Measurements from ENCODE around the gene IDS.
"Not testable (repeated sequence)": the region's sequence is repeated elsewhere in the genome, so short reads cannot be mapped to it uniquely, and the experiment has no call there.

Gene IDS

GRCh38 chrX:149504915-149505651 lies at the start of gene IDS:
IDS (minus strand) TSS chrX:149505306; CDS start chrX:149505137, 169 bp downstream.
- DNase-seq = peak; percentile 84

- not testable (repeated sequence) for DNase-seq
These were observed 46.8 kb upstream of the IDS start for GRCh38 chrX:149551939-149552248.

DNA sequence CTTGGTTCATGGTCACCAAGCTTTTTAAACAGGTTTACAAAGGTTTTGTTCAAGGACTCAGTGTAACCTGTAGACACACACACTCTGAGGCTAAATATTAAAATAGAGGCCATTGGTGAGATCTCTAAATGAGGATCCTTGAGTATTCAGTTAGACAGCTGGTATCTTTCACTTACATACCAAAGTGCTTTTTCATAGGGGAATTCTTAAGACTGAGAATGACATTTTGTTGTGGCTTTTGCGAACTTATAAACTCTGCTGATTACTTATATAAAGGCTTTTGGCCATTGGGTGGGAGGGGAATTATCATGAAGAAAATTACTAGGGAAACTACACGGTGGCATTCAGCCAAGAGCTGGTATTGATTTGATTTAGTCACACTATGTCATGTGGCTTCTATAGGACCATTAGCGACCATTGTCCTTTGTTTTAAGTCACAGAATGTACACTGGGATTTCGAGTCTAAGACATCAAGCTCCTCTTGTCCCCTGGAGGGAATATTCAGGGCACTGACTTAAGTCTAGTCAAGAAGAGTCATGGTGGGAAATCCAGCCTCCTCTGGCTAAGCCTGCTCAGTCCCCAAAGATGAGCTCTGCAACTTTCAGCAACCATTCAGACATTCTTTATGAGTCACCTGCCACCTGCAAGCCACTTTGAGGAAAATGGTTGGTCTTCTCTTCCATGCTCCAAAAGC lies 46.3 kb upstream of the IDS start:
- DNase-seq = not testable (repeated sequence)

GRCh38 chrX:149550454-149550853 lies 45.3 kb upstream of the IDS start:
- not testable (repeated sequence) for DNase-seq

- not testable (repeated sequence) for DNase-seq
These were observed 44.6 kb upstream of the IDS start, which contains the start of gene HSFX3 for GRCh38 chrX:149549701-149550100. HSFX3 (minus strand) TSS chrX:149549924; CDS start chrX:149549852, 72 bp downstream.

- DNase-seq = not testable (repeated sequence)
These were observed 42.7 kb upstream of the IDS start for GRCh38 chrX:149547782-149548181.

GRCh38 chrX:149546962-149547361 lies 41.9 kb upstream of the IDS start:
- not testable (repeated sequence) for DNase-seq

DNA sequence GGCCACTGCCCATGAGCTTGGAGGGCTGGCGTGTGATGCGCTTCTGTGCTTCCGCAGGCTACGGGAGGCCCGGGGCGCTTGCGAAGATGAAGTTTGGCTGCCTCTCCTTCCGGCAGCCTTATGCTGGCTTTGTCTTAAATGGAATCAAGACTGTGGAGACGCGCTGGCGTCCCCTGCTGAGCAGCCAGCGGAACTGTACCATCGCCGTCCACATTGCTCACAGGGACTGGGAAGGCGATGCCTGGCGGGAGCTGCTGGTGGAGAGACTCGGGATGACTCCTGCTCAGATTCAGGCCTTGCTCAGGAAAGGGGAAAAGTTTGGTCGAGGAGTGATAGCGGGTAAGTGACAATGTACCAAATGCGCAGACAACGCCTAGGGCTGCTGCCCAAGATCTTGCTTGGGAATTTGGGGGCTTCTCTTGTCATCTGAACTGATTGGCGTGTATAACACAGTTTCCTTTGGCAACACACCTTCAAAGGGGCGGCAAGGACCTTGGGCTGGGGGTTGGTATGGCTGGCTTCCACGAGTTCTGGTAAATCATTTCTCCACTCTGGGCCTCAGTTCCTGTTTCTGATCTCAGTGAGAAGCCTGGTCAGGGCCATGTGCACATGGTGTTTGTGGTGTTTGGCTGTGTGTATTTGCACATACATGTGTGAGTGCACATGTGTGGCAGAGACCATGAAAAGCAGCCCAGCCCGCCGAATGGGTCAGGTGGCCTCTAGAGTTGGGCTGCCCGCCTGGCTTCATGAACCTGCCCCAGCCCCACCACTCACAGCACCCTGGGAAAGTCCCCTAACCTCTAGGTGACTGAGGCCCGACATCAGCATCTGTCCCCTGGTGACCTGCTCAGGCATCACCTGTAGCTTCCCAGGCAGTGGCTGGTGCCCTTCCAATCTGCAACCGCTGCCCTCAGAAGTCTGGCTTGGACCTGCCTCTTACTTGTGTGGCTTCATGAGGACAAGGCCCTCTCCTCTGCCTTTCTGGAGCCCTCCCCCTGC lies 40.7 kb upstream of the IDS start:
- DNase-seq = not testable (repeated sequence)

DNA sequence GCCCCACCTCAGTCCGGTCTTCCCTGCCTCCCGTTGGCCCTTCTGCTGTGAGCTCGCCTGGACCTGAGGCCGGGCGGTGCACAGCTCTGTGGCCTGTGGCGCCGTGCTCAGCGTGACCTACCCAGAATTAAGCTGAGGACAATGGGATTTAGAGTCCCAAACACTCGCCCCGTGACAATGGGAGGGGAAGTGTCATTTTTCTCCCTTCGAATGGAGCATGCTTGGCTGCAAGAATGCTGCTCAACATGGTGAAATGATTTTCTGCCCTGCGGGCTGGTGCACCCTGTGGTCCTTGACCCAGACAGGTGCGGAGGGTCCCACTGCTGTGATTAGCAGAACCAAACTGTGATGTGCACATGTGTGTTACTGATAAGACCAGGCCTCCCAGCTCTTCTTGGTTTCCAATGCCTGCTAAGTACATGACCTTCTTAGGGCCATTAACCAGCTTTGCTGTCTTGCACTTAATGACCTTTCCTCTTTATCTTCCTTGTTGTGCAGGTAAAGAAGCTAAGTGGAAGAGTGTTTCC lies 36.5 kb upstream of the IDS start:
- DNase-seq = no peak

DNA sequence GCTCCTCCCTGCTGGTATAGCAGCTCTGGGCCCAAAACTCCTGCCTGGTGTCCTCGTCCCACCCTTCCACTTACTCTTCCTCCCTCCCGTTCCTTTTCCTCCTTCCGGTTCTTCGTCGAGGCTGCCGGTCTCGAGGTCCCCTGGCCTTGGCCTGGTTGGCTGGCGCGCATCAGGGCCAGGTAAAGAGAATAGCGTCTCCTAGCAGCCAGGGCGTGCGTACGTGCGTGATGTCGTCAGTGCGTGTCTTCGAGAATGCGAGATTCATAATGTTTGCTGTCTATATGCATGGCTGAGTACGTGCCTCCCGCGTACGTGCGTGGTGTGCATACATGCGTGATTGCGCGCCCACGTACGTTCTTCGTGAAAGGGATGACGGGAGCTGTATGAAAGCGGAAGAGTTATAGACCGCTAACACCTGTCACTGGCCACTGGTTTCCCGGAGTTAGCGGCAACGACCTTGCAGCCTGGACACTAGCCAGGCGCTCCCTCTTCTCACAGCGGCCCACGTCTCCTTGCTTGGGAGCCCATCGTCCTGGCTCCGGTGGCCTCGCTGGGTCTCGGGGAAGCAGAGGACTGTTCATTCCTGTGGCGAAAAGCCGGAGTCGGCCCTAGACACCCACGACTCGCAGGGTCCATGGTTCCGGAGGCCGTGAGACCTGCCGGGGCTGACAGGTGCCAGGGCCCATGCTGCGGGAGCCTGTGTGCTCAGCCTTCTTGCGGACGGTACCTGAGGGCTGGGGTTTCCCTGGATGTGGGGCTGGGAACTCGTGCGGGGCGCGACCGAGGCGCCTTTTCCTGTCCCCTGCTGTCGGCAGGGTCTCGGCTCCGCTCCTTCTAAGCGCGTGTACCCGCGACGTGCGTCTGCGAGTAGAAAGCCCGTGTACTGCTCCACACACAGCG lies 35.8 kb upstream of the IDS start, which contains the start of gene EOLA1:
Gene EOLA1 (plus strand): TSS at position 392 of the 900 bp plus-strand sequence. CDS start 4,619 bp downstream, outside the sequence.
- DNase-seq = peak; percentile 91

GRCh38 chrX:149540131-149540620 lies 35.1 kb upstream of the IDS start:
- DNase-seq = peak; percentile 87

DNA sequence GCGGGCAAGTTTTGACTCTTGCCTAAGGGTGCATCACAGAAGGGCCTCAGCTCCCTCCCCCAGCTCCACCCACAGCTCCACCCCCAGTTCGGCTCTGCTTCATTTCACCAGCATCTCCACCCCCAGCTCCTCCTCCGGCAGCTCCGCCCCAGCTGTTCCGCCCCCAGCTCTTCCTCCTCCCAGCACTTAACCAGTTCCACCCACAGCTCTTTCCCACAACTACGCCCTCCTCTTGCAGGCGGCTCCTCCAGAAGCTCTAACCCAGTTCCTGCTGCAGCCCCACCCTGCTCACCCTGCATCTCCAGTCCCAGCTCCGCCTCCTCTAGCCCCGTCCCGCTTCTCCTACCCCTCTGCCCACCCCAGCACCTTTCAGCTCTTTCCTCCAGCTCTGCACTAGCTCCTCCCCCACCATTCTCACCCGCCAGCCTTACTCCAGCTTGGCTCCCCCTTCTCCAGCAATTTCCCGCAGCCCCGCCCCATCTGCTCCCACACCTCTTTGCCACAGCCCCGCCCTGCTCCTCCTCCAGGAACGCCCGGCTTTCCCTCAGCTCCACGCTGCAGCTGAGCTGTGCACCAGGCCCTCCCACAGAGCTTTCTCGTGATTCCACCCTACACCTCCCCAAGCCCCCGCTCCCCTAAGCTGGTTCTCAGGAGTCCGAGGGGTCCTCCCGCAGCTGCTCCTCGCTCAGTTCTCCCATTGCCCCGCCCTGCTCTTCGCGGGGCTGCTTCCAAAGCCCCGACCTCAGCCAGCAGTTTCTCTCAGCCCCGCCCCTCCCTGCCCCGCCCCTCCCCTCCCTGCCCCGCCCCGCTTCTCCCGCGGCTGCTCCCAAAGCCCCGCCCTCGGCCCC lies 34.4 kb upstream of the IDS start:
- DNase-seq = peak; percentile 77

- not testable (repeated sequence) for DNase-seq
These were observed 32.4 kb upstream of the IDS start for GRCh38 chrX:149537474-149537873.

DNA sequence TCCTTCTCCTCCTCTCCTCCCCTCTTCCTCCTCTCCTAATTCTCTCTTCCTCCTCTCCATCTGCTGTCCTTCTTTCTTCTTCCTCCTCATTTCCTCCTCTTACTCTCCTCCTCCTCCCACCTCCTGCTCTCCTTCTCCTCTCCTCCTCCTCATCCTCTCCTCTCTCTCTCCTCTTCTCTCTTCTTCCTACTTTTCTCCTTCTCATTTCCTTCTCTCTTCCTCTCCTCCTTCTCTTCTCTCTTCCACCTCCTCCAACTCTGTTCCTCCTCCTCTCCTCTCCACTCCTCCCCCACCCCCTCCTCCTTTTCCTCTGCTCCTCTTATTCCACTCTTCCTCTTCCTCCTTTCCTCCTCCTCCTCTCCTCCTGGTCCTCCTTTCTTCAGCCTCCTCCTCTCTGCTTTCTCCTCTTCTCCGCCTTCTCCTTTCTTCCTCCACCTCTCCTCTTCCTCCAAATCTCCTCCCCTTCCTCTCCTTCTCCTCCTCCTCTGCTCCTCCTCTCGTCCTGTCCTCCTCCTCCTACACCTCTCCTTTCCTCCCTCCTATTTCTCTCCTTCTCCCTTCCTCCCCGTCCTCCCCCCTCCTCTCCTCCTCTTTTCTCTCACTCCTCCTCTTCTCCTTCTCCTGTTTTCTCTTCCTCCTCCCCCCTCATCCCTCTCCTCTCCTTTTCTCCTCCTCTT lies 30.0 kb upstream of the IDS start:
- DNase-seq = not testable (repeated sequence)

GRCh38 chrX:149533999-149534398 lies 28.9 kb upstream of the IDS start:
- not testable (repeated sequence) for DNase-seq

- DNase-seq = not testable (repeated sequence)
These were observed 27.8 kb upstream of the IDS start for GRCh38 chrX:149532868-149533267.

GRCh38 chrX:149531599-149531998 lies 26.5 kb upstream of the IDS start:
- DNase-seq = peak; percentile 9

DNA sequence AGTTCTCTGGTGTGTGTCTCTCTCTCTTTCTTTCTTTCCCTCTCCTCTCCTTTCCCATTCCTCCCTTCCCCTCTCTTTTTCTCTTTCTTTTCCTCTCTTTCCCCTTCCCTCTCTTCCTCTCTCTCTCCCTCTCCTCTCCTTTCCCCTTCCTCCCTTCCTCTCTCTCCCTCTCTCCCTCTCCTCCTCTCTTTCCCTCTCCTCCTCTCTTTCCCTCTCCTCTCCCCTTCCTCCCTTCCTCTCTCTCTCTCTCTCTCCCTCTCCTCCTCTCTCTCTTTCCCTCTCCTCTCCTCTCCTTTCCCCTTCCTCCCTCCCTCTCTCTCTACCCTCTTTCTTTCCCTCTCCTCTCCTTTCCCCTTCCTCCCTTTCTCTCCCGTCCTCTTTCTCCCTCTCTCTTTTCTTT lies 23.3 kb upstream of the IDS start:
- no peak for DNase-seq

GRCh38 chrX:149527705-149528104 lies 22.6 kb upstream of the IDS start:
- peak; percentile 29 for DNase-seq
